Measurements from ENCODE around the gene BEND3. TPM values are rescaled to one million over a fixed set of nuclear protein-coding genes. Genes with fewer than 3 reads are reported as not detected.
"Not testable (repeated sequence)": the region's sequence is repeated elsewhere in the genome, so short reads cannot be mapped to it uniquely, and the experiment has no call there.

Gene BEND3
- total RNA-seq, 4 donors from 2014 or later = 2.6 to 8.3 (median 6.1) TPM

DNA sequence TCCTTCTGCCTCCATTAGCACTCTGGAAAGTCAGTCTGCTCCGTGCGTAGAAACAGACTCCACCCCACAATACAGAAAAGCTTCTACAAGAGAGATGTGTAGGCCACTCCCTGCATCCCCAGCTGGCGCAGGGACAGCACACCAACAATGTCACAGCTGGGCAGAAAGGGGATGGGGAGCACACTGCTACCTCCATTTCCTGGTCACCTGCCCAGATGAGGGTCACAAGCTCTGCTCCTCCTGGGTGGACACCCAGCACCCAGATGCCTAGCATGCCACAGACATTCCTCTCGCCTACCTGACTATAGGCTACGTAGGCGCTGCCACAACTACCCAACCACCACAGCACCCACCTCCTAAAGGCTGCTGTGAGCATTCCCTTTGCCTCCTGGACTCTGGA, 12.2 kb downstream of the BEND3 start:
- DNase-seq = peak in 1 of 3 donors; percentile 23
- Histone ChIP-seq H3K36me3 (no peaks in the 10 kb centered on the region), H3K4me3 (no peak overlapping the region), H3K4me1 (no peaks in the 10 kb centered on the region), H3K27ac (no peak overlapping the region), H3K27me3 (no peaks in the 10 kb centered on the region), H3K9me3 (no peaks in the 10 kb centered on the region)
- no peak for TF ChIP-seq POLR2A (IDR thresholded peaks at IDR 0.05)
- TF ChIP-seq, protein P1, sequence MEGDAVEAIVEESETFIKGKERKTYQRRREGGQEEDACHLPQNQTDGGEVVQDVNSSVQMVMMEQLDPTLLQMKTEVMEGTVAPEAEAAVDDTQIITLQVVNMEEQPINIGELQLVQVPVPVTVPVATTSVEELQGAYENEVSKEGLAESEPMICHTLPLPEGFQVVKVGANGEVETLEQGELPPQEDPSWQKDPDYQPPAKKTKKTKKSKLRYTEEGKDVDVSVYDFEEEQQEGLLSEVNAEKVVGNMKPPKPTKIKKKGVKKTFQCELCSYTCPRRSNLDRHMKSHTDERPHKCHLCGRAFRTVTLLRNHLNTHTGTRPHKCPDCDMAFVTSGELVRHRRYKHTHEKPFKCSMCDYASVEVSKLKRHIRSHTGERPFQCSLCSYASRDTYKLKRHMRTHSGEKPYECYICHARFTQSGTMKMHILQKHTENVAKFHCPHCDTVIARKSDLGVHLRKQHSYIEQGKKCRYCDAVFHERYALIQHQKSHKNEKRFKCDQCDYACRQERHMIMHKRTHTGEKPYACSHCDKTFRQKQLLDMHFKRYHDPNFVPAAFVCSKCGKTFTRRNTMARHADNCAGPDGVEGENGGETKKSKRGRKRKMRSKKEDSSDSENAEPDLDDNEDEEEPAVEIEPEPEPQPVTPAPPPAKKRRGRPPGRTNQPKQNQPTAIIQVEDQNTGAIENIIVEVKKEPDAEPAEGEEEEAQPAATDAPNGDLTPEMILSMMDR (IDR thresholded peaks at IDR 0.05) = no peak

DNA sequence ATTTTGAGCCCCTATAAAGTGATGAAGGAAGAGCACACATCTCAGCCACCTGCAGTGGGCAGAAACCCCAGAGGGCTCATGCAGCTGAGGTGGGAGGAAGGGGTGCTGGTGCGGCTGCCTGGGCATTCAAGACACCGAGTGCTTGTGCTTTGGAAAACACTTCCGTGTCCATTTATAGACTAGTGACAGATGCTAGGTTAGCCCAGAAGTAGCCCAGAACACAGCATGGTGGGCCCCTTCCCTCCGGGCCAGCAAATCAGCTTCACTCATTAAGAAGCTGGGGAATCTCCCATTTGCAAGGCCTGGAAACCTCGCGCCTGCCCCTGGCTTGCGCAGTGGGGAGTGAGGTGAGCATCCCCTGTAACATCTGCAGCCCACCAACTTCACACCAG, 12.9 kb downstream of the BEND3 start:
- TF ChIP-seq POLR2A (IDR thresholded peaks at IDR 0.05) = no peak
- TF ChIP-seq, protein P1 (IDR thresholded peaks at IDR 0.05) = no peak
- DNase-seq = peak in 1 of 3 donors; percentile 9
- no peak overlapping the region for H3K27ac ChIP-seq
- H3K36me3 ChIP-seq = no peaks in the 10 kb centered on the region
- no peaks in the 10 kb centered on the region for H3K27me3 ChIP-seq
- H3K9me3 ChIP-seq = no peaks in the 10 kb centered on the region
- no peaks in the 10 kb centered on the region for H3K4me1 ChIP-seq
- no peak overlapping the region for H3K4me3 ChIP-seq

DNA sequence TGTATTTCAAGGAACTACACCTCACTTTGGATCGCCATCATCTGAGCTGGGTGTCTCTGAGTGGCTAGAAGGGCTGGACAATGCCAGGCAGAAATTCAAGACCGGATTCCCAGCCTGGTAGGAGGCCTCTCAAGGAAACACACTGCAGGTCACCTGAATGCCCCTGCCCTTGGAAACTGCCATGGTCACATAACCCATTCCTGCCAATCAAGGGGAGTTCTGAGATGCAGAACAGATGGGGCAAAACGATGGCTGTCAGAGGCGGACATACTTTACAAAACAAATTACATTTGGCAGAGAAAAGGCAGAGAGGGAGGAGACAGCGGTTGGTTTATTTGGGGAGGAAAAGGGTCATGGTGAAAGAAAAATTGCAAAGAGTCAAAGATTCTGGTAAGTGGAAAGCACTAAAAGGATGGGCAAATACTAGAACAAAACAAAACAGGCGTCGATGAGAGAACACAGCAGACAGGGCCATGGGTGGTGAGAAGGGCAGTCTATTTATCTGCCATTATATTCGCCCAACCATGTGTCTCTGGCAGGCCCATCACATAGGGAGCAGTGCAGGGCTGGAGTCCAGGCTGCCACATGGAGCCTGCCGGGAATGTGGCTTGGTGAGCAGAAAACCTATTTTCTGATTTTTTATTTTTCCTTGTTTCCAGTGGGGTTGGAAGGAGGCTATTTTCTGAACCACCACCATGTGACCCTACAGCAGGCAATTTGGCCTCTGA, 13.5 kb downstream of the BEND3 start:
- H3K4me3 ChIP-seq = no peak overlapping the region
- no peak overlapping the region for H3K27ac ChIP-seq
- H3K4me1 ChIP-seq = no peaks in the 10 kb centered on the region
- H3K27me3 ChIP-seq = no peaks in the 10 kb centered on the region
- TF ChIP-seq, protein P1 (IDR thresholded peaks at IDR 0.05) = no peak
- TF ChIP-seq POLR2A (IDR thresholded peaks at IDR 0.05) = no peak
- H3K36me3 ChIP-seq = no peaks in the 10 kb centered on the region
- peak in 1 of 3 donors; percentile 13 for DNase-seq
- no peaks in the 10 kb centered on the region for H3K9me3 ChIP-seq

DNA sequence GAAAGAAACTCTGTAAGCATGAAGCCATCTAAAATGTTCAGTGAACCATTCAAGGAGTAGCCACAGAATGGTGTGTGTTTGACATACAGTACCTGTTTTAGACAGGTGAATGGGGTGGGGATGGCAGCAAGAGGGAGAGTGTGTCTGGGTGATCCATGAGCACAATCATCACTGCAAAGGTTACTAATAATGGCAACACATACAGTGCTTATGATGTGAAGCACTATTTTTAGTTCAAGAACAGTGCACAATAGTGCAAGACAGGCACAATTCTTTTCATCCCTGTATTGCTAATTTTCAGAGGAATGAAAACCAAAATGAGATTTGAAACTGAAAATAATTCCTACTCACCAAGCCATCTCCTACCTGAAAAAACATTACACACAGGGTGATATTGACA, 14.1 kb downstream of the BEND3 start:
- Histone ChIP-seq H3K4me3 (no peak overlapping the region), H3K4me1 (no peaks in the 10 kb centered on the region), H3K36me3 (no peaks in the 10 kb centered on the region), H3K9me3 (no peaks in the 10 kb centered on the region), H3K27me3 (no peaks in the 10 kb centered on the region), H3K27ac (no peak overlapping the region)
- no peak for TF ChIP-seq POLR2A (IDR thresholded peaks at IDR 0.05)
- TF ChIP-seq, protein P1 (IDR thresholded peaks at IDR 0.05) = no peak
- DNase-seq = no peak

DNA sequence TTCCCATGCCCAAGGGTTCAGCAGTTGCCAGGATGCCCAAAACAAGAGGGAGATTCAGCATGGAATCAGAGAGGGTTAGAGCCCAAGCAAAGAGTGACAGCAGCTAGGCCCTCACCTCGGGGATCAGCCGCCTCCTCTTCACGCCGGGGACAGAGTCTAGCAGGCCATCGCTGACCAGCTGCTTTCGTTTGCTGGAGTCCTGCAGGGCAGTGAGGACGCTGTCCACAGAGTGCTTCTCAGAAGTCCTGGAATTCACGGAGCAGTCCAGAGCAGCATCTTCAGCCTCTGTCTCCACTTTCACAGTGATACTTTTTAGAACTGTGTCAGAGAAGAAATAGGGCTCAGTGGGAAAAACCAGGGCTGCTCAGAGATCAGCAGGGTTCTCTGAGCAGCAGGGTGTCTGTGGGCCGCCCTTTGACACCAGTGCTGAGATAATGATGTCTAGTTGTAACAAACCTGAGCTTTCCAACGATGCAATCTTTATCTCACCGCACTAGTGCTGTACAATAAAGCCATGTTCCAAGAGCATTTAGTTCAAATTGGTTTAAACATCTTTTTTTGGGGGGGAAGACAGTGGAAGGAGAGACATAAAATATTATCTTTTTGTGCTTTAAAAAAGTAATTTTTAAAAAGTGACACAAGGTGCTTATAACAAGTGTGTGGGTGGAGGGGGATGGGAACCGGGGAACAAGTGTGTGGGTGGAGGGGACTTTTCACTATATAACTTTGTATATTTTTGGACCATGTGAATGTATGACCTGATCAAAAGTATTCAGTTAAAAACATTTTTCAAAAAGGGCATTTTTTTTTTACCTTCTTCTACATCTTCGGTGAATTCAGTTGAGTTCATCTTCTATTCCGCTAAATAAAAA, 16.6 kb downstream of the BEND3 start:
- no peaks in the 10 kb centered on the region for H3K9me3 ChIP-seq
- H3K27ac ChIP-seq = no peak overlapping the region
- no peaks in the 10 kb centered on the region for H3K27me3 ChIP-seq
- no peaks in the 10 kb centered on the region for H3K4me1 ChIP-seq
- H3K36me3 ChIP-seq = no peaks in the 10 kb centered on the region
- TF ChIP-seq POLR2A (IDR thresholded peaks at IDR 0.05) = no peak
- TF ChIP-seq, protein P1 (IDR thresholded peaks at IDR 0.05) = no peak
- H3K4me3 ChIP-seq = no peak overlapping the region
- DNase-seq = peak in 1 of 3 donors; percentile 10

DNA sequence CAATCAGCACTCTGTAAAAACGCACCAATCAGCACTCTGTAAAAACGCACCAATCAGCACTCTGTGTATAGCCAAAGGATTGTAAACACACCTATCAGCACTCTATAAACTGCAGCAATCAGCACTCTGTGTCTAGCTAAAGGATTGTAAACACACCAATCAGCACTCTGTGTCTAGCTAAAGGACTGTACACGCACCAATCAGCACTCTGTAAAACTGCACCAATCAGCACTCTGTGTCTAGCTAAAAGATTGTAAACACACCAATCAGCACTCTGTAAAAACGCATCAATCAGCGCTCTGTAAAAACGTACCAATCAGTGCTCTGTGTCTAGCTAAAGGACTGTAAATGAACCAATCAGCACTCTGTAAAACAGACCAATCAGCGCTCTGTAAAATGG, 30.9 kb downstream of the BEND3 start:
- not testable (repeated sequence) for H3K27me3 ChIP-seq, H3K36me3 ChIP-seq, H3K4me1 ChIP-seq, DNase-seq, H3K4me3 ChIP-seq, H3K27ac ChIP-seq, H3K9me3 ChIP-seq

Data from Peyer's patch (tissue), 4 donors.